Panc1 (cell line): ENCODE results near the gene QPCT. TPM values are rescaled to one million over a fixed set of nuclear protein-coding genes. Genes with fewer than 3 reads are reported as not detected.

Experiments used
- ATAC-seq: fragments of 200-7000 bp; cut with Tn5 transposase; 2 replicates; pipeline ENCODE4 v1.9.1; 2020; ENCODE audit warnings: mild to moderate bottlenecking, moderate library complexity
- BruUV-seq: library from RNA; stranded (reverse); fragments of 400-500 nt; replicated peaks from 2 replicates; lab custom pipeline; 2021; lab: Mats Ljungman, UMichigan
- CTCF ChIA-PET: fragments of 300-600 bp; sonication (Branson Sonifier 250); formaldehyde crosslinking; loops from one replicate; lab custom pipeline; 2022; ENCODE audit warnings: antibody characterized with exemption; lab: Charles Lee
- POLR2A ChIA-PET: fragments of 300-600 bp; sonication (Branson Sonifier 250); formaldehyde crosslinking; loops from one replicate; lab custom pipeline; 2022; ENCODE audit warnings: antibody characterized with exemption; lab: Charles Lee
- DNase-seq: peaks from one replicate; pipeline ENCODE4 v3.0.0-alpha.2; 2010; ENCODE audit warnings: low read depth, low spot score
- H3K27ac ChIP-seq: 2 replicates; pipeline ENCODE4 v1.5.1; 2011; ENCODE audit warnings: mild to moderate bottlenecking, low read length, inconsistent platforms
- H3K27me3 ChIP-seq: fragments of 200-500 bp; sonication (Bioruptor generic); 2 replicates; pipeline ENCODE4 v1.6.0; 2014; ENCODE audit warnings: low read length, inconsistent platforms; ENCODE audit not compliant: control insufficient read depth, insufficient read depth
- H3K36me3 ChIP-seq: fragments of 200-500 bp; sonication (Bioruptor generic); 2 replicates; pipeline ENCODE4 v1.5.1; 2014; ENCODE audit warnings: inconsistent platforms, mild to moderate bottlenecking, low read length, moderate library complexity; ENCODE audit not compliant: control insufficient read depth, insufficient read depth
- H3K4me1 ChIP-seq: 2 replicates; pipeline ENCODE4 v1.5.1; 2011; ENCODE audit warnings: inconsistent platforms, mild to moderate bottlenecking, low read length, moderate library complexity; ENCODE audit not compliant: control insufficient read depth, insufficient read depth
- H3K4me3 ChIP-seq, 2 experiments: 2 replicates each; pipeline ENCODE4 v1.5.1; 2011 to 2012; ENCODE audit warnings: low read depth in 2 of 2, low read length in 2 of 2, mild to moderate bottlenecking in 2 of 2, inconsistent platforms in 1 of 2, moderate library complexity in 1 of 2
- H3K9me3 ChIP-seq: fragments of 200-500 bp; sonication (Bioruptor generic); 2 replicates; pipeline ENCODE4 v1.5.1; 2014; ENCODE audit warnings: low read depth, mild to moderate bottlenecking, inconsistent platforms, low read length, moderate library complexity; ENCODE audit not compliant: control insufficient read depth, insufficient read depth
- POLR2AphosphoS5 ChIP-seq: IDR thresholded peaks from 2 replicates; pipeline ENCODE4 v1.6.1; 2012; ENCODE audit warnings: mild to moderate bottlenecking, low read depth, low read length, moderate library complexity
- SIN3A ChIP-seq: IDR thresholded peaks from 2 replicates; pipeline ENCODE4 v1.6.1; 2012; ENCODE audit warnings: low read depth, mild to moderate bottlenecking, low read length, moderate library complexity, borderline replicate concordance; ENCODE audit not compliant: insufficient read depth
- TCF7L2 ChIP-seq: IDR thresholded peaks from 2 replicates; pipeline ENCODE4 v1.6.1; 2011; ENCODE audit warnings: mild to moderate bottlenecking, low read depth, low read length, inconsistent platforms
- in situ Hi-C: cut with HindIII; loops from 2 replicates; pipeline ENCODE4 v1.10.0; 2016; ENCODE audit warnings: low sequenced_read_pairs, low pct_unique_long_range_greater_than_20kb
- intact Hi-C: fragments of 100-400 bp; cut with micrococcal nuclease; formaldehyde crosslinking; loops from one replicate; pipeline ENCODE4 v1.10.0; 2022; ENCODE audit not compliant: unreplicated experiment
- total RNA-seq: library from RNA; stranded (reverse); gene quantifications from one replicate; pipeline ENCODE4 v1.2.1, GENCODE V29; 2021; ENCODE audit not compliant: unreplicated experiment
- TF ChIP-seq, protein P1 (sequence below), 2 experiments: IDR thresholded peaks; 2 replicates each; pipeline ENCODE4 v1.6.1; 2011 to 2012; ENCODE audit warnings: low read depth in 2 of 2, control low read depth in 1 of 2, low read length in 1 of 2, mild to moderate bottlenecking in 1 of 2, moderate library complexity in 1 of 2; ENCODE audit not compliant: insufficient read depth in 1 of 2
- TF ChIP-seq, protein P2 (sequence below): fragments of 450-650 bp; IDR thresholded peaks from 2 replicates; pipeline ENCODE4 v1.5.1; 2017; ENCODE audit warnings: mild to moderate bottlenecking

QPCT gene
- total RNA-seq, 1 experiment from 2014 or later, result 2.3 TPM

DNA sequence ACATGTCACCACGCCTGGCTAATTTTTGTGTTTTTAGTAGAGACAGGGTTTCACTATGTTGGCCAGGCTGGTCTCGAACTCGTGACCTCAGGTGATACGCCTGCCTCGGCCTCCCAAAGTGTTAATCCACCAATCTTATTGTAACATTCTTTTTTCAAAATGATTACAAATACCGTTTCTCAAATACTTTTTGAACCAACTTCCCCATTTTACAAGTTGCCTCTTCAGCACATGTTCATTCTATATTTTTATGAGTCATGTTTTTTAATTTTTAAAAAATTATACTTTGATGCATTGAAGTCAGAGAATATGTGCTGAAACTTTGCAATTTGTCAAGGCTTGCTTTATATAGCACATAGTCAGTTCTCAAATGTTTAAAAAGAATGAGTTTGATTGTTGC, 58.2 kb downstream of the QPCT start:
- DNase-seq (no peak), ATAC-seq (no peak)
- ChIA-PET POLR2A (no interaction called here), CTCF (no interaction called here)
- no peaks in the 10 kb centered on the region for H3K9me3 ChIP-seq
- intact Hi-C loops, result no loop called here
- in situ Hi-C loops, result no loop called here
- no peak for TF ChIP-seq TCF7L2
- TF ChIP-seq SIN3A, result no peak
- TF ChIP-seq POLR2AphosphoS5, result no peak
- TF ChIP-seq, protein P1, sequence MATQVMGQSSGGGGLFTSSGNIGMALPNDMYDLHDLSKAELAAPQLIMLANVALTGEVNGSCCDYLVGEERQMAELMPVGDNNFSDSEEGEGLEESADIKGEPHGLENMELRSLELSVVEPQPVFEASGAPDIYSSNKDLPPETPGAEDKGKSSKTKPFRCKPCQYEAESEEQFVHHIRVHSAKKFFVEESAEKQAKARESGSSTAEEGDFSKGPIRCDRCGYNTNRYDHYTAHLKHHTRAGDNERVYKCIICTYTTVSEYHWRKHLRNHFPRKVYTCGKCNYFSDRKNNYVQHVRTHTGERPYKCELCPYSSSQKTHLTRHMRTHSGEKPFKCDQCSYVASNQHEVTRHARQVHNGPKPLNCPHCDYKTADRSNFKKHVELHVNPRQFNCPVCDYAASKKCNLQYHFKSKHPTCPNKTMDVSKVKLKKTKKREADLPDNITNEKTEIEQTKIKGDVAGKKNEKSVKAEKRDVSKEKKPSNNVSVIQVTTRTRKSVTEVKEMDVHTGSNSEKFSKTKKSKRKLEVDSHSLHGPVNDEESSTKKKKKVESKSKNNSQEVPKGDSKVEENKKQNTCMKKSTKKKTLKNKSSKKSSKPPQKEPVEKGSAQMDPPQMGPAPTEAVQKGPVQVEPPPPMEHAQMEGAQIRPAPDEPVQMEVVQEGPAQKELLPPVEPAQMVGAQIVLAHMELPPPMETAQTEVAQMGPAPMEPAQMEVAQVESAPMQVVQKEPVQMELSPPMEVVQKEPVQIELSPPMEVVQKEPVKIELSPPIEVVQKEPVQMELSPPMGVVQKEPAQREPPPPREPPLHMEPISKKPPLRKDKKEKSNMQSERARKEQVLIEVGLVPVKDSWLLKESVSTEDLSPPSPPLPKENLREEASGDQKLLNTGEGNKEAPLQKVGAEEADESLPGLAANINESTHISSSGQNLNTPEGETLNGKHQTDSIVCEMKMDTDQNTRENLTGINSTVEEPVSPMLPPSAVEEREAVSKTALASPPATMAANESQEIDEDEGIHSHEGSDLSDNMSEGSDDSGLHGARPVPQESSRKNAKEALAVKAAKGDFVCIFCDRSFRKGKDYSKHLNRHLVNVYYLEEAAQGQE (IDR thresholded peaks at IDR 0.05; ENCODE audit: insufficient read depth in 1 of 2, low read depth in 2 of 2, low read length in 1 of 2), result no peak
- TF ChIP-seq, protein P2, sequence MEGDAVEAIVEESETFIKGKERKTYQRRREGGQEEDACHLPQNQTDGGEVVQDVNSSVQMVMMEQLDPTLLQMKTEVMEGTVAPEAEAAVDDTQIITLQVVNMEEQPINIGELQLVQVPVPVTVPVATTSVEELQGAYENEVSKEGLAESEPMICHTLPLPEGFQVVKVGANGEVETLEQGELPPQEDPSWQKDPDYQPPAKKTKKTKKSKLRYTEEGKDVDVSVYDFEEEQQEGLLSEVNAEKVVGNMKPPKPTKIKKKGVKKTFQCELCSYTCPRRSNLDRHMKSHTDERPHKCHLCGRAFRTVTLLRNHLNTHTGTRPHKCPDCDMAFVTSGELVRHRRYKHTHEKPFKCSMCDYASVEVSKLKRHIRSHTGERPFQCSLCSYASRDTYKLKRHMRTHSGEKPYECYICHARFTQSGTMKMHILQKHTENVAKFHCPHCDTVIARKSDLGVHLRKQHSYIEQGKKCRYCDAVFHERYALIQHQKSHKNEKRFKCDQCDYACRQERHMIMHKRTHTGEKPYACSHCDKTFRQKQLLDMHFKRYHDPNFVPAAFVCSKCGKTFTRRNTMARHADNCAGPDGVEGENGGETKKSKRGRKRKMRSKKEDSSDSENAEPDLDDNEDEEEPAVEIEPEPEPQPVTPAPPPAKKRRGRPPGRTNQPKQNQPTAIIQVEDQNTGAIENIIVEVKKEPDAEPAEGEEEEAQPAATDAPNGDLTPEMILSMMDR, result no peak
- no peak overlapping the region for H3K27ac ChIP-seq
- peaks cover 3% of the 10 kb centered on the region; the same call in 1 of the 2 replicates for H3K27me3 ChIP-seq
- no peaks in the 10 kb centered on the region for H3K4me1 ChIP-seq
- BruUV-seq, result no TSS peak
- H3K36me3 ChIP-seq, result no peaks in the 10 kb centered on the region
- no peak overlapping the region for H3K4me3 ChIP-seq

DNA sequence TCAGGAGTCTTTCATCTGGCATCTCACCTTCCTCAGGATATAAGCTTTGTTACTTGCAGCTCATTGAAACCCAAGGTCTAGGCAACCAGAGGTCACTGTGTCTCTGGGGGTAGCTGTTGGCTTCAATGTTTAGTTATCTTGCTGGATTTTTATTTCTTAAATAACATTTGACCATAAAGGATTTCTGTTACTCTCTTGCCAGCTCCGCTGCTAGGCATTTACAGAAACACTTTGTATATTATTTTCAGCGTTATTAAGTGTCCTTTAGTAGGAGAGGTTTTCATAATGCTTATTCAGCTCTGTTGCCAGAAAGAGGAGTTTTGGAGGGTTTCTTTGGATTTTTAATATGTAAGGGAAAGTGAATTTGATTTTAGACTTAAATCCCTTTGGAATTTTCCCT, 61.4 kb downstream of the QPCT start:
- ChIA-PET POLR2A (no interaction called here), CTCF (no interaction called here)
- in situ Hi-C loops, result no loop called here

More for the DNA sequence above, 61.4 kb downstream of the QPCT start:
- TF ChIP-seq, protein P2, result no peak
- TF ChIP-seq POLR2AphosphoS5 (no peak), TCF7L2 (no peak), SIN3A (no peak)
- TF ChIP-seq, protein P1 (IDR thresholded peaks at IDR 0.05; ENCODE audit: insufficient read depth in 1 of 2, low read depth in 2 of 2, low read length in 1 of 2), result no peak
- no peaks in the 10 kb centered on the region for H3K36me3 ChIP-seq
- H3K4me3 ChIP-seq, result no peak overlapping the region
- no peak overlapping the region for H3K27ac ChIP-seq
- ATAC-seq (no peak), DNase-seq (no peak)
- BruUV-seq, result no TSS peak
- intact Hi-C loops, result no loop called here
- no peaks in the 10 kb centered on the region for H3K9me3 ChIP-seq
- H3K4me1 ChIP-seq, result no peaks in the 10 kb centered on the region
- no peaks in the 10 kb centered on the region for H3K27me3 ChIP-seq
